Nephron progenitor cell (in vitro differentiated cells): ENCODE results near the gene CDH10.

Experiments
- DNase-seq: peaks from one replicate; pipeline ENCODE4 v3.0.0; 2021
- H3K27ac Mint-ChIP-seq: 2 replicates; pipeline ENCODE4 v1.8.0; 2021; ENCODE audit warnings: mild to moderate bottlenecking, moderate library complexity, mixed read lengths
- H3K27me3 Mint-ChIP-seq: 2 replicates; pipeline ENCODE4 v1.8.0; 2021; ENCODE audit warnings: mild to moderate bottlenecking, low read depth, mixed read lengths; ENCODE audit not compliant: poor library complexity
- H3K36me3 Mint-ChIP-seq: 2 replicates; pipeline ENCODE4 v1.8.0; 2021; ENCODE audit warnings: low read depth, mixed read lengths
- H3K4me1 Mint-ChIP-seq: 2 replicates; pipeline ENCODE4 v1.8.0; 2021; ENCODE audit warnings: mixed read lengths
- H3K4me3 Mint-ChIP-seq: 2 replicates; pipeline ENCODE4 v1.8.0; 2021; ENCODE audit warnings: mild to moderate bottlenecking, moderate library complexity, mixed read lengths
- H3K9me3 Mint-ChIP-seq: 2 replicates; pipeline ENCODE4 v1.8.0; 2021; ENCODE audit warnings: mild to moderate bottlenecking, moderate library complexity, mixed read lengths
- TF ChIP-seq, protein P1 (sequence below): fragments of 200-600 bp; sonication (generic); IDR thresholded peaks from 2 replicates; pipeline ENCODE4 v1.5.0; 2021; ENCODE audit warnings: antibody characterized with exemption

Gene CDH10

DNA sequence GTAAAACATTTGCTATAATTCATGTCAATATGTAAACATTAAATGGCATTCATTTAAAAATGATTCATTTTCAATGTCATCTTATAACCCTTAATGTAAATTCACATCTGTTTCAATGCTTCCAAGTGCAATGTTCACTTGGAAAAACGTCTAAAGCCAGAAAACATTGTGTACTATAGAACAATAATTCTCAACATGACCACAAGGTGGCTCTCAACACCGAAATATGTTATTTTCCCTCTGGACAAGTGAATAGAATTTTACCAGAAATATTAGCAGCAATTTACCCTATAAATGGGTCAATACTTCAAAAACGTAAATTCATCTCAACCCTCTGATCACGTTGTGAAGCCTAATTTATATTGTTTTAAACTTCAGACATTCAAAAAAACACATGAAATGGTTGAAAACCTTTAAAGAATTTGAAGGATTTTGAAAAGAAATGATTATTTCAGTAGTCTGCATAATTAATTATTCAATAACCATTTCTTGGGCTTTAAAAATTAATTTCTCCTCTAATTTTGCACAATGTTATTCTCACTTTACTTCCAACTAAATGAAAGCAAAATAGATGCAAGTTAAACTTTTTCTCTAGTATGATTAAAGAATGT, 11.0 kb downstream of the CDH10 start:
- TF ChIP-seq, protein P1, sequence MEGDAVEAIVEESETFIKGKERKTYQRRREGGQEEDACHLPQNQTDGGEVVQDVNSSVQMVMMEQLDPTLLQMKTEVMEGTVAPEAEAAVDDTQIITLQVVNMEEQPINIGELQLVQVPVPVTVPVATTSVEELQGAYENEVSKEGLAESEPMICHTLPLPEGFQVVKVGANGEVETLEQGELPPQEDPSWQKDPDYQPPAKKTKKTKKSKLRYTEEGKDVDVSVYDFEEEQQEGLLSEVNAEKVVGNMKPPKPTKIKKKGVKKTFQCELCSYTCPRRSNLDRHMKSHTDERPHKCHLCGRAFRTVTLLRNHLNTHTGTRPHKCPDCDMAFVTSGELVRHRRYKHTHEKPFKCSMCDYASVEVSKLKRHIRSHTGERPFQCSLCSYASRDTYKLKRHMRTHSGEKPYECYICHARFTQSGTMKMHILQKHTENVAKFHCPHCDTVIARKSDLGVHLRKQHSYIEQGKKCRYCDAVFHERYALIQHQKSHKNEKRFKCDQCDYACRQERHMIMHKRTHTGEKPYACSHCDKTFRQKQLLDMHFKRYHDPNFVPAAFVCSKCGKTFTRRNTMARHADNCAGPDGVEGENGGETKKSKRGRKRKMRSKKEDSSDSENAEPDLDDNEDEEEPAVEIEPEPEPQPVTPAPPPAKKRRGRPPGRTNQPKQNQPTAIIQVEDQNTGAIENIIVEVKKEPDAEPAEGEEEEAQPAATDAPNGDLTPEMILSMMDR: peak; percentile 70
- H3K36me3 Mint-ChIP-seq: no peaks in the 10 kb centered on the region
- H3K4me3 Mint-ChIP-seq: no peak overlapping the region
- peaks cover 5% of the 10 kb centered on the region for H3K4me1 Mint-ChIP-seq
- H3K9me3 Mint-ChIP-seq: peaks cover 4% of the 10 kb centered on the region
- H3K27ac Mint-ChIP-seq: no peak overlapping the region
- H3K27me3 Mint-ChIP-seq: no peaks in the 10 kb centered on the region
- peak; percentile 21 for DNase-seq

DNA sequence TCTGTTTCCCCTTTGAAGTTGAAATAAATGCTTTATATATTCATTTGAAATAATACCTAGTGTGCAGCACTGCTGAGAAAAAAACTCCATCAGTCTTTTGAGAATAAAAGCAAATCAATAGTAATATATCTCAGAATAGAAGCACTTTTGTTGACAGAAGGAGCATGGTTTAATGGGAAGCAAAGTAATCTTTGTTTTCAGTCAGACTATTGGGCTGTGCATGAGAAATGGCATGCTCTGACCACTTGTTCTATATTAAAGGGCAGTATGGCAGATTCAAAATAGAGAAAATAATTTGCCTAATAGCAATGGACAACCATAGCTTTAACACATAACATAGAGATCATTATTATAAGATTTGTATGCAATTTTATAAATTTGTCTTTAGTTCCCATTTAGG, 12.4 kb downstream of the CDH10 start:
- H3K4me1 Mint-ChIP-seq: peaks cover 5% of the 10 kb centered on the region
- DNase-seq: no peak
- no peaks in the 10 kb centered on the region for H3K36me3 Mint-ChIP-seq
- peaks cover 4% of the 10 kb centered on the region for H3K9me3 Mint-ChIP-seq
- no peak overlapping the region for H3K4me3 Mint-ChIP-seq
- no peaks in the 10 kb centered on the region for H3K27me3 Mint-ChIP-seq
- TF ChIP-seq, protein P1: no peak
- H3K27ac Mint-ChIP-seq: no peak overlapping the region

DNA sequence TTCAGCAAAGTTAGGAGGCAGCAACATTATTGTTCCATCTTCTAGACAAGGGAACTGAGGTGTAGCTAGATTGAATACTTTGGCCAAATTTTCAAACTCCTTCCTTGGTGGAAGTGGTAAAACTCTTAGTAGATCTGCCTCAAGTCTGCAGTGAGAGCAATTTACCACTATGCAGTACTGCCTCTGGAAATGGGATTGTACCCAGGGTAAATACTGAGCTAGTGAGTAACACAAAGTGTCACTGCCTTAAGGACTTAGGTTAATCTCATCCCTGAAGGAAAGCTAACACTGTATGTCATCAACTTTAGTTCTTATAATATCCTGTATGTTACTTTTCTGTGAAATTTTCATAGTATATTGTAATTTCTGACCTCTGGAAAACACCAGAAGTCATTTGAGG, 13.9 kb downstream of the CDH10 start:
- Mint-ChIP-seq H3K4me3 (no peak overlapping the region), H3K4me1 (peaks cover 5% of the 10 kb centered on the region), H3K27me3 (no peaks in the 10 kb centered on the region), H3K27ac (no peak overlapping the region), H3K36me3 (no peaks in the 10 kb centered on the region), H3K9me3 (peaks cover 4% of the 10 kb centered on the region)
- DNase-seq: no peak
- TF ChIP-seq, protein P1: no peak

DNA sequence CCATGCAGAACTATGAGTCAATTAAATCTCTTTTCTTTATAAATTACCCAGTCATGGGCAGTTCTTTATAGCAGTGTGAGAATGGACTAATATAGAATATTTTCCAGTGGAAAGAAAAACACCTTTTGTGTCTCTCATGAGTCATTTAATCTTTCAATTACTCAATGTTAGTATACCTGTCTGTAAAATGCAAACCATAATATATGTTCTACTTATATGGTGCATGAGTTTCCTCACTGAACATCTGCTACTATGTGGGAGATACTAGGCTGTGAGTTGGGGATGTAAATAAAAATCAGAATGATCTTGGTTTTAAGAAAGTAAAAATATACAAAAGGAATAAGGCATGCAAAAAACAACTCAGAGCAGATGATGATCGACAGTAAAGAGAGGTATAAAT, 15.0 kb downstream of the CDH10 start:
- TF ChIP-seq, protein P1: no peak
- no peaks in the 10 kb centered on the region for H3K36me3 Mint-ChIP-seq
- H3K9me3 Mint-ChIP-seq: peaks cover 4% of the 10 kb centered on the region
- no peaks in the 10 kb centered on the region for H3K4me1 Mint-ChIP-seq
- DNase-seq: no peak
- H3K4me3 Mint-ChIP-seq: no peak overlapping the region
- H3K27ac Mint-ChIP-seq: no peak overlapping the region
- H3K27me3 Mint-ChIP-seq: no peaks in the 10 kb centered on the region

DNA sequence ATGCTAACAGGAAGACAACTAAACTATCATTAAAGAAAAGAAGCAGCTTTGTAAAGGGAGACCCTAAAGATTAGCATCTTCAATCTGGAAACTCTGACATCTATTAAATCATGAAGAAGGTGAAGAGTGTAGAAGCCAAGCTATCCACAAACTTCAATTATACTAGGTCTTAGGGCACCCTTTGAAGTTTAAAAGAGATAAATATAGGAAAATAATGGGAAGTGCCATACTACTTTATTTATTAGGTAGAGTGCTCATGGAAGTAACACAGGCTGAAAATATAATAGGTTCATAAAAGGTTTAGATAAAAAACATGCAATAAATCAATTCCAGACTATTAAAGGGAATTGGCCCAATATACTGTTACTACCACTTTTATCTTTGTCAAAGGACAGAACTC, 19.9 kb downstream of the CDH10 start:
- Mint-ChIP-seq H3K4me1 (no peaks in the 10 kb centered on the region), H3K9me3 (peaks cover 4% of the 10 kb centered on the region), H3K27ac (no peak overlapping the region), H3K27me3 (no peaks in the 10 kb centered on the region), H3K36me3 (no peaks in the 10 kb centered on the region), H3K4me3 (no peak overlapping the region)
- DNase-seq: no peak
- TF ChIP-seq, protein P1: no peak

DNA sequence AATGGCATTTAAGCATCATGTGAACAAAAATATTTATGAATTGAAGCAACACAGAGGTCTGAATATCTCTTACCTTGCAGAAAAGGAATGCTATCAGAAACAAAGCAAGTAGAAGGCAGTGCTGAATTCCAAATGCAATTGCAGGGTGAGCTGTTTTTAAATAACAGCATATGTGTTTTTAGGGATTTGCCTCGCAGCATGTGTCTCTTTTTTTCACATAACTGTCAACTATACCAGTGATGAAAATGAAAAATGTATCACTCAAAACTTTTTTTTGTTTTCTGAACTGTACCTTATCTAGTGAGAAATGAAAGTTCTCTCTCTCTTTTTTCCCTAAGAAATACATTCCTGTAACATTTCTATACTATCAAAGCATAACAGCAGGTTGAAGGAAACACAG, 21.2 kb downstream of the CDH10 start:
- Mint-ChIP-seq H3K4me3 (no peak overlapping the region), H3K27me3 (no peaks in the 10 kb centered on the region), H3K4me1 (no peaks in the 10 kb centered on the region), H3K36me3 (no peaks in the 10 kb centered on the region), H3K27ac (no peak overlapping the region), H3K9me3 (no peaks in the 10 kb centered on the region)
- TF ChIP-seq, protein P1: no peak
- DNase-seq: no peak
